Suprapubic skin (tissue), 4 donors: ENCODE data around the gene FNBP1.

Experiments used
- EP300 ChIP-seq: sonication (generic); formaldehyde crosslinking; IDR thresholded peaks from one replicate; pipeline ENCODE4 v1.6.1; 2017; ENCODE audit warnings: antibody characterized with exemption
- POLR2A ChIP-seq, 2 donors: fragments of 450-650 bp; IDR thresholded peaks; one replicate each; pipeline ENCODE4 v1.6.1; 2017; ENCODE audit warnings: antibody characterized with exemption in 2 of 2, mild to moderate bottlenecking in 2 of 2, moderate library complexity in 2 of 2
- POLR2AphosphoS5 ChIP-seq, 3 donors: sonication (generic); formaldehyde crosslinking; IDR thresholded peaks; one replicate each; pipeline ENCODE4 v1.6.1; 2017; ENCODE audit warnings: antibody characterized with exemption in 3 of 3
- TF ChIP-seq, protein P1 (sequence below), 2 donors: fragments of 200-600 bp in 1 of 2; fragments of 450-650 bp in 1 of 2; sonication (generic) in 1 of 2; IDR thresholded peaks; one replicate each; pipeline ENCODE4 v1.5.1; 2016 to 2019; ENCODE audit warnings: antibody characterized with exemption in 2 of 2, mild to moderate bottlenecking in 1 of 2, moderate library complexity in 1 of 2

DNA sequence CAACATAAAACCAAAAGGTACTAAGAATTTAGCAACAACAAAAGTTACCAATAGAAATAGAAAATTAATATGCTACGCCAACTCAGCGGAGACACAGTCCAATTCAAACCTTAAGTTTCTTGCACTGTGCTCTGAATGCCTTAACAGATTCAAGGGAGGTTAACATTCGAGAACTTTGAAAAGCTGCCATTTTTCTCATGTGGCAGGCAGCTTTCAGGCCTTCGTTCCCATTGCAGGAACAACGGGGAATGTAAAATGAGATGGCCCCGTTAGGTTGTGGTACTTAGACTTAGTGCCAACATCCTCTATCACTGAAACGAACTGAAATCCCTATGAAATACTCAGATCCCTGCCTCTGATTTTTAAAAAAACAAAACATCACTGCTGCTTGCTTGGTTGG lies 22.4 kb downstream of the FNBP1 start:
- TF ChIP-seq, protein P1, sequence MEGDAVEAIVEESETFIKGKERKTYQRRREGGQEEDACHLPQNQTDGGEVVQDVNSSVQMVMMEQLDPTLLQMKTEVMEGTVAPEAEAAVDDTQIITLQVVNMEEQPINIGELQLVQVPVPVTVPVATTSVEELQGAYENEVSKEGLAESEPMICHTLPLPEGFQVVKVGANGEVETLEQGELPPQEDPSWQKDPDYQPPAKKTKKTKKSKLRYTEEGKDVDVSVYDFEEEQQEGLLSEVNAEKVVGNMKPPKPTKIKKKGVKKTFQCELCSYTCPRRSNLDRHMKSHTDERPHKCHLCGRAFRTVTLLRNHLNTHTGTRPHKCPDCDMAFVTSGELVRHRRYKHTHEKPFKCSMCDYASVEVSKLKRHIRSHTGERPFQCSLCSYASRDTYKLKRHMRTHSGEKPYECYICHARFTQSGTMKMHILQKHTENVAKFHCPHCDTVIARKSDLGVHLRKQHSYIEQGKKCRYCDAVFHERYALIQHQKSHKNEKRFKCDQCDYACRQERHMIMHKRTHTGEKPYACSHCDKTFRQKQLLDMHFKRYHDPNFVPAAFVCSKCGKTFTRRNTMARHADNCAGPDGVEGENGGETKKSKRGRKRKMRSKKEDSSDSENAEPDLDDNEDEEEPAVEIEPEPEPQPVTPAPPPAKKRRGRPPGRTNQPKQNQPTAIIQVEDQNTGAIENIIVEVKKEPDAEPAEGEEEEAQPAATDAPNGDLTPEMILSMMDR (IDR thresholded peaks at IDR 0.05): no peak
- no peak for TF ChIP-seq POLR2AphosphoS5 (IDR thresholded peaks at IDR 0.05)
- TF ChIP-seq EP300: no peak
- TF ChIP-seq POLR2A (IDR thresholded peaks at IDR 0.05): no peak
